B cell (primary cell): ENCODE measurements around the gene MEX3A. TPM values are rescaled to one million over a fixed set of nuclear protein-coding genes. Genes with fewer than 3 reads are reported as not detected.

Experiments used
- ATAC-seq: fragments of 200-7000 bp; cut with Tn5 transposase; one replicate; pipeline ENCODE4 v1.10.0; 2021; ENCODE audit warnings: low read depth, mild to moderate bottlenecking, moderate number of reproducible peaks, moderate library complexity
- CTCF ChIA-PET: fragments of 350-600 bp; sonication (Branson Sonifier 250); formaldehyde crosslinking; loops from one replicate; lab custom pipeline; 2021; ENCODE audit warnings: antibody characterized with exemption, inconsistent platforms; lab: Charles Lee
- POLR2A ChIA-PET: fragments of 350-600 bp; sonication (Branson Sonifier 250); formaldehyde crosslinking; loops from one replicate; lab custom pipeline; 2021; ENCODE audit warnings: antibody characterized with exemption; lab: Charles Lee
- DNase-seq: peaks from one replicate; pipeline ENCODE4 v3.0.0; 2013
- H2AFZ ChIP-seq: 2 replicates; pipeline ENCODE4 v1.6.1; 2012; ENCODE audit warnings: mild to moderate bottlenecking, low read depth, low read length; ENCODE audit not compliant: insufficient read depth, poor library complexity, severe bottlenecking
- H3K27ac ChIP-seq, 2 donors: 1 replicate in 1 of 2; 2 replicates in 1 of 2; pipeline ENCODE4 v1.5.1; 2012 to 2013; ENCODE audit warnings: low read length in 2 of 2, mild to moderate bottlenecking in 2 of 2, moderate library complexity in 1 of 2
- H3K27me3 ChIP-seq, 4 experiments: fragments of 200-600 bp in 1 of 4; sonication (generic) in 1 of 4; replicated peaks in 1 of 4; 1 replicate in 2 of 4; 2 replicates in 2 of 4; pipeline versions ENCODE4 v1.6.1 to v1.7.0; 2013 to 2016; ENCODE audit warnings: low read length in 3 of 4, mild to moderate bottlenecking in 2 of 4, mixed read lengths in 1 of 4, moderate library complexity in 1 of 4; ENCODE audit not compliant: insufficient read depth in 4 of 4, control insufficient read depth in 3 of 4; ENCODE audit errors: control extremely low read depth in 1 of 4
- H3K36me3 ChIP-seq, 2 experiments: replicated peaks in 1 of 2; 1 replicate in 1 of 2; 2 replicates in 1 of 2; pipeline versions ENCODE4 v1.6.1 to v1.7.1; 2013; ENCODE audit warnings: low read length in 1 of 2; ENCODE audit not compliant: insufficient read depth in 2 of 2, control insufficient read depth in 1 of 2; ENCODE audit errors: control extremely low read depth in 1 of 2, extremely low read depth in 1 of 2
- H3K4me1 ChIP-seq, 2 donors: fragments of 200-600 bp in 1 of 2; sonication (generic) in 1 of 2; 1 replicate in 1 of 2; 2 replicates in 1 of 2; pipeline versions ENCODE4 v1.5.1 to v1.6.1; 2013 to 2017; ENCODE audit warnings: low read length in 2 of 2; ENCODE audit not compliant: control insufficient read depth in 2 of 2, insufficient read depth in 2 of 2
- H3K4me2 ChIP-seq: replicated peaks from 2 replicates; pipeline ENCODE3; 2012; ENCODE audit warnings: mild to moderate bottlenecking, low read depth, low read length; ENCODE audit not compliant: poor library complexity, severe bottlenecking
- H3K4me3 ChIP-seq, 5 experiments: fragments of 200-600 bp in 1 of 5; sonication (generic) in 1 of 5; 1 replicate in 3 of 5; 2 replicates in 2 of 5; pipeline versions ENCODE4 v1.5.1 to v1.7.0; 2011 to 2016; ENCODE audit warnings: low read length in 4 of 5, mild to moderate bottlenecking in 4 of 5, low read depth in 2 of 5, control low read depth in 1 of 5, moderate library complexity in 1 of 5; ENCODE audit not compliant: insufficient read depth in 1 of 5; ENCODE audit errors: control extremely low read depth in 1 of 5, extremely low read depth in 1 of 5
- H3K79me2 ChIP-seq: fragments of 200-600 bp; sonication (generic); one replicate; pipeline ENCODE4 v1.6.0; 2016; ENCODE audit warnings: low read length; ENCODE audit not compliant: control insufficient read depth, insufficient read depth
- H3K9ac ChIP-seq: fragments of 200-600 bp; sonication (generic); 2 replicates; pipeline ENCODE4 v1.6.1; 2017; ENCODE audit warnings: mild to moderate bottlenecking, low read length, moderate library complexity
- H3K9me3 ChIP-seq, 3 donors: one replicate each; pipeline versions ENCODE4 v1.6.1 to v1.7.1; 2013; ENCODE audit warnings: low read length in 2 of 3; ENCODE audit not compliant: control insufficient read depth in 2 of 3, insufficient read depth in 1 of 3; ENCODE audit errors: control extremely low read depth in 1 of 3
- H4K20me1 ChIP-seq: 2 replicates; pipeline ENCODE4 v1.6.0; 2012; ENCODE audit warnings: mild to moderate bottlenecking, low read length; ENCODE audit not compliant: insufficient read depth, control insufficient read depth, poor library complexity, severe bottlenecking
- H3K27ac Mint-ChIP-seq: one replicate; pipeline ENCODE4 v1.8.0; 2021; ENCODE audit warnings: mixed read lengths
- H3K27me3 Mint-ChIP-seq: one replicate; pipeline ENCODE4 v1.8.0; 2021; ENCODE audit warnings: mixed read lengths
- H3K4me1 Mint-ChIP-seq: one replicate; pipeline ENCODE4 v1.8.0; 2021; ENCODE audit warnings: mixed read lengths
- H3K4me3 Mint-ChIP-seq: one replicate; pipeline ENCODE4 v1.8.0; 2021; ENCODE audit warnings: mixed read lengths
- H3K9me3 Mint-ChIP-seq: one replicate; pipeline ENCODE4 v1.8.0; 2022; ENCODE audit warnings: mixed read lengths; ENCODE audit not compliant: insufficient read depth
- CTCF ChIP-seq: fragments of 200-600 bp; IDR thresholded peaks from one replicate; pipeline ENCODE4 v1.8.0; 2022; ENCODE audit warnings: antibody characterized with exemption, mild to moderate bottlenecking
- EZH2 ChIP-seq: IDR thresholded peaks from 2 replicates; pipeline ENCODE4 v1.6.1; 2012; ENCODE audit warnings: borderline replicate concordance, low read depth, mild to moderate bottlenecking, moderate library complexity, low read length; ENCODE audit not compliant: insufficient read depth, poor library complexity, severe bottlenecking
- WGBS: methylation state at CpG from one replicate; pipeline ENCODE4 v1.1.5; 2013; ENCODE audit warnings: missing lambda C conversion rate; ENCODE audit not compliant: insufficient coverage; 5-methylcytosine and 5-hydroxymethylcytosine counted together
- intact Hi-C: fragments of 100-400 bp; cut with micrococcal nuclease; formaldehyde crosslinking; loops from one replicate; pipeline ENCODE4 v1.10.0; 2022
- polyA plus RNA-seq: library from polyadenylated mRNA; depleted of rRNA; stranded (reverse); fragments of >200 nt; gene quantifications from 2 replicates; pipeline ENCODE4 v1.2.3, GENCODE V29; 2012
- total RNA-seq, 2 donors: library from RNA; stranded (reverse); fragments of 120-200 nt in 1 of 2; gene quantifications; 1 replicate in 1 of 2; 2 replicates in 1 of 2; pipeline versions ENCODE4 v1.2.3 to v1.2.4, GENCODE V29; 2013 to 2022

The MEX3A gene
- total and polyA plus RNA-seq, 2 donors (not counting 1 experiment from before 2014, with no cell fraction given), result 0.27 to 1.1 TPM

DNA sequence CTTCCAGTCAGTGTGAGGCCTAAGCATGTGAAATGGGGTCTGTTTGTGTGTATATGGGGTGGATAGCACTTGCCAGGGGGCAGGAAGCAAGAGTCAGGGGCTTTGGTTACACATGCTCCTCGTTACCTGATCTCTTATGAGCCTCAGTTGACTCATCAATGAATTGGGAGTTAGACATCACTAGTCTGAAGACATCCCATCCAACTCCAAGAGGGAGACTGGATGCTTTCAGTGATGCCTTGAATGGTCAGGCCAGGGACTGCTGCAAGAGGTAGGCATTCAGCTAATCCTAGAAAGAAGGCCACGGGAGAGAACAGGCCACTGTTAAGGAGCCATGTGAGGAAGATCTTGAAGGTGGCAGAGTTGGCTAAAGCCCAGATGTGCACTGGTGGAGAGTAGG is 15.0 kb downstream of the MEX3A start:
- Histone ChIP-seq H3K4me2 (no peak overlapping the region), H3K79me2 (no peaks in the 10 kb centered on the region), H3K9ac (no peak overlapping the region), H3K36me3 (no peaks in the 10 kb centered on the region), H3K9me3 (no peaks in the 10 kb centered on the region), H2AFZ (no peak overlapping the region), H3K27ac (no peak overlapping the region), H3K4me1 (no peaks in the 10 kb centered on the region), H3K27me3 (peaks cover 0 to 4% (median 0%) of the 10 kb centered on the region in 4 experiments), H4K20me1 (no peaks in the 10 kb centered on the region), H3K4me3 (no peak overlapping the region)
- DNase-seq, result no peak
- WGBS, result 79% methylated on average over 1 of the region's 2 CpGs
- TF ChIP-seq CTCF (no peak), EZH2 (no peak)
- Mint-ChIP-seq H3K9me3 (no peaks in the 10 kb centered on the region), H3K27ac (no peak overlapping the region), H3K4me3 (no peak overlapping the region), H3K27me3 (no peaks in the 10 kb centered on the region), H3K4me1 (no peaks in the 10 kb centered on the region)
- POLR2A ChIA-PET, result no interaction called here
- intact Hi-C loops, result loop anchor here (5.0 kb wide), 1 partner anchor 135 kb away; the partner anchor contains the start of gene KHDC4
- CTCF ChIA-PET, result interaction anchor here (1.9 to 2.2 kb wide), 2 partner anchors 129 to 134 kb away, joined by 7 to 15 read pairs; partner anchors contain the start of gene KHDC4
- no peak for ATAC-seq

GRCh38 chr1:156065871-156066270 is 16.4 kb downstream of the MEX3A start:
- no peak overlapping the region for H3K4me2 ChIP-seq
- H3K9me3 Mint-ChIP-seq, result no peaks in the 10 kb centered on the region
- intact Hi-C loops, result loop anchor here (5.0 kb wide), 1 partner anchor 134 kb away; the partner anchor contains the start of gene KHDC4
- H3K4me1 Mint-ChIP-seq, result no peaks in the 10 kb centered on the region
- H3K4me3 Mint-ChIP-seq, result no peak overlapping the region
- H3K79me2 ChIP-seq, result no peaks in the 10 kb centered on the region
- H3K9ac ChIP-seq, result no peak overlapping the region
- H3K27ac ChIP-seq, result no peak overlapping the region
- DNase-seq (no peak), ATAC-seq (no peak)
- no peak overlapping the region for H2AFZ ChIP-seq
- WGBS, result 75% methylated on average over 16 of the region's 16 CpGs
- TF ChIP-seq EZH2 (no peak), CTCF (no peak)
- ChIA-PET POLR2A (no interaction called here), CTCF (interaction anchor here (1.0 to 2.2 kb wide), 6 partner anchors 19 to 132 kb away, joined by 3 to 15 read pairs (median 6); partner anchors contain the start of genes KHDC4 and SSR2)
- no peak overlapping the region for H3K27ac Mint-ChIP-seq
- H3K9me3 ChIP-seq, result no peaks in the 10 kb centered on the region
- peaks cover 0 to 4% (median 0%) of the 10 kb centered on the region in 4 experiments for H3K27me3 ChIP-seq
- H3K4me3 ChIP-seq, result no peak overlapping the region
- no peaks in the 10 kb centered on the region for H3K36me3 ChIP-seq
- H3K4me1 ChIP-seq, result no peaks in the 10 kb centered on the region
- no peaks in the 10 kb centered on the region for H3K27me3 Mint-ChIP-seq
- no peaks in the 10 kb centered on the region for H4K20me1 ChIP-seq
